Adipose tissue (tissue), 3 donors: ENCODE measurements around the gene RNF4. TPM values are rescaled to one million over a fixed set of nuclear protein-coding genes. Genes with fewer than 3 reads are reported as not detected.
"Not testable (repeated sequence)": the region's sequence is repeated elsewhere in the genome, so short reads cannot be mapped to it uniquely, and the experiment has no call there.

Source experiments
- H3K27ac ChIP-seq: one replicate; pipeline ENCODE4 v1.5.1; 2013; ENCODE audit warnings: low read depth, low read length
- WGBS, 3 donors: extraction: QIAGEN DNeasy Blood & Tissue Kit; methylation state at CpG; one replicate each; pipeline ENCODE4 v1.1.7; 2013; 5-methylcytosine and 5-hydroxymethylcytosine counted together
- polyA plus RNA-seq, 3 donors: library from polyadenylated mRNA; stranded (reverse); fragments of 200-250 nt; gene quantifications; one replicate each; pipeline ENCODE4 v1.2.3, GENCODE V29; 2013
- donor health status: healthy with polysubstance abuse.
- donor health status: Bipolar disorder and iron deficiency.
- donor health status: healthy.

Gene RNF4
- polyA plus RNA-seq = 10 to 100 TPM; 17.7 to 24.4 (median 22.6) TPM

GRCh38 chr4:2468456-2469191 is at the start of gene RNF4:
RNF4 (plus strand) TSS chr4:2469106; CDS start chr4:2490494, 21,388 bp downstream.
- 0 to 1% (median 0%) methylated on average over 66 to 74 of the region's 74 CpGs for WGBS, 3 donors
- peak within 1 kb of the TSS; percentile 55 for H3K27ac ChIP-seq

DNA sequence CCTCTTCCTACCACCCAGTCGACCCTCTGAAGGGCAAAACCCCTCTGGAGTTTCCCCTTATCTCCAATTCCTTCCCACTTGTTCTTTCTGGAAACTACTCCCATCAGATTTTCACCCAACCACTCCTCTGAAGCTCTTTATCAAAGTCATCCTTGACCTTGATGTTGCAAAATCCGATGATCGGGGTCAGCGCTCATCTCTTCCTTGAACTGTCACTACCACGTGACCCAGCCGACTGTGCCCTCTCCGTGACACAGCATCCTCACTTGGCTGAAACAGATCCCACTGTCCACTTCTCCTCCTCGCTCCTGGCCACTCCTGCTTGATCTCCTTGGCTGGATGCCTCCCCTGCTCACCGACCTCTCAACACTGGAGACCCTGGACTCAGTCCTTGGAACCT is 49.1 kb upstream of the RNF4 start:
- no peak overlapping the region for H3K27ac ChIP-seq
- WGBS, 3 donors = 41 to 49% (median 41%) methylated on average over 9 of the region's 9 CpGs

DNA sequence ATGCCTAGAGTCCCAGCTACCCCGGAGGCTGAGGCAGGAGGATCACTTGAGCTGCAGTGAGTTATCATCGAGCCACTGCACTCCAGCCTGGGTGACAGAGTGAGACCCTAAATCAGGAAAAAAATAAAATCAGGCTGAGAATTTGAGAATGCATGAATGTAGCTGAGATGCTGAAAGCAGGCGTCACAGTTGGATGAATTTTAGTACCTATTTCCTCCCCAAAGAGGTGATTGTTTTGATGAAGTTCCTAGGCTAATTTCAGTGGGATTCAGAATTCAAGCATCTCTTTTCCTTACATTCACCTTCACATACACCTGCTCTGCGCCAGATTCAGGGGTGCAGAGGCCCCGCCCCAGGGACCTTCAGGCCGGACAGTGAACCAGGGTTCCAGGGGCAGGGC is 47.0 kb upstream of the RNF4 start:
- H3K27ac ChIP-seq = no peak overlapping the region
- 87 to 88% (median 87%) methylated on average over 6 of the region's 6 CpGs for WGBS, 3 donors

DNA sequence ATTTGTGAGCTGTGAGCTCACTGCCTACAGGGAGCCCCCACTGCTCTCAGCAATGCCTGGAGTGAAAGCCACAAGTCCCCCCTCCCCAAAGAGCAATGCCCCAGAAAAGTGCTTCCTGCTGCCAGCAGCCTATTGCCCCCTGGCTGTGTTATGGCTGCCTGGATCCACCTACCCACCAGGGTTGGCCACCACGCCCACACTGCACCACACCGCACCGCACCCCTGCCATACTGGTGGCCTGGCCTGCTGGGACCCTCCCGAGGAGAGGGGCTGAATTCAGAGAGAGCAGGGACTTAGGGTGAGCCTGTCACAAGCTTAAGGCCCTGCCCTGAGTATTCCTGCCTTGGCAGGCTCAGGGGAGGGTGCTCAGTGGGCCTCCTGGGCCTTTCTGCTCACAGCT is 45.8 kb upstream of the RNF4 start:
- no peak overlapping the region for H3K27ac ChIP-seq
- 77 to 90% (median 78%) methylated on average over 4 of the region's 4 CpGs for WGBS, 3 donors

DNA sequence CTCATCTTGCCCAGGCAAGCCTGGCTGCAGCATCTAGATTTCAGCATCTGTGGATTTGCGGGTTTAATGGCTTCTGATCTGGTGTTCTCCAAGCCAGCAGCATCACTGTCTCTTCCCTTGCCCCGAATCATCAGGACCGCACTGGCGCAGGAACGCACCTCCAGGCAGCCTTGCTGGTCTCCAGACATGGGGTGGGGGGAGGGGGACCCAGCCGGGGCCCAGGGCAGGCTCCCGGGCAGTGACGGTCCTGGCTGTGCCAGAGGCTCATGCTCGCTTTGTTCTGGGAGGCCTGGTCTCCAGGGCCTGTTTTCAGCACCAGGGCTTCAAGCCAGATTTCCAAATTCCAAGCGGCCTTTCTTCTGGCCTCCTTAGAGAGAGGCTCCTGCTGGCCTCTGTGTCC is 45.2 kb upstream of the RNF4 start:
- no peak overlapping the region for H3K27ac ChIP-seq
- WGBS, 3 donors = 74 to 81% (median 76%) methylated on average over 9 to 10 of the region's 10 CpGs

GRCh38 chr4:2424581-2424980 is 44.3 kb upstream of the RNF4 start:
- WGBS, 3 donors = 71 to 76% (median 74%) methylated on average over 10 of the region's 10 CpGs
- H3K27ac ChIP-seq = no peak overlapping the region

DNA sequence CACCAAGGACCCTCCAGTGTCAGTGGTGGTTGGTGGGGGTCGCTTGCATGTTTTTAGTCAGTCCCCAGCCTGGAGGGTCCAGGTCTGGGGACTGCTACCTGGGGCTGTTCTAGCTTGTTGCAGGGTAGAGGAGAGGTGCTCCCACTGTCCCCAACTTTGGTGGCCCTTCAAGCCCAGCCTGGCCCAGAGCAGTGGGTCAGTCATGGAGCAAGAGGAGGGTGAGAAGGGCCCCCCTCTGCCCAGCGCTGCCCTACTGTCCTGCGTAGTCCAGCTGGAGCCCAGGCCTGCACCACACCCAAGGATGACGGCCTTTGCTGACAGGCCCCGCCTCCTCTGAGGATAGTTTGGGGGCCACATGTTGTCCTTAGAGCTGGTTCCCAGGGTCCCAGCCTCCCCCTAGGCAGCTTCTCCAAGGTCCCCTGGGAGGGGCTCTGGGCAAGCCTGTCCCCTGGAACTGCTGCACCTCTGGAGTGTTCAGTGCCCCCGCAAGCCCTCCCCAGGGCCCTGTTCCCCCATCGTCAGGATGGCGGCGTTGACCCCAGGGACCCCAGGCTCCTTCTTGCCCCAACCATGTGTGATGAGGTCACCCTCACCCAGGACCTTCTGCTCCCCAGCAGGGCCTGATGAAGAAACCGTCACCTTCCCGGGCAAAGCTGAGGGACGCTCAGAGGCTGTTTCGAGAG is 43.4 kb upstream of the RNF4 start:
- H3K27ac ChIP-seq = no peak overlapping the region

DNA sequence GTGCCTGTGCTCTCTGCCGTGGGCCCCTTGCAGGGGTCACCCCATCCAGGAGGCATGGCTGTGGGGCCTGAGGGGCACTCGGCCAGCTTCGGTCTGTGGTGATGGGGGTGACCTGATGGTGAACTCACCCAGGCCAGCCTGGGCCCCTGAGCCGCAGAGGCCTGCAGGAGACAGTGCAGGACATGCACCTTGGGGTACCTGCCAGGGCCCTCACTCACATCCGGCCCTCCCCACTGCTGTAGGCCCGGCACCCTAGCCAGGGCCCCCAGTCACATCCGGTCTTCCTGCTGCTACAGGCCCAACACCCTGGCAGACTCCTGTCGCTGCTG is 42.9 kb upstream of the RNF4 start:
- no peak overlapping the region for H3K27ac ChIP-seq
- whole genome bisulfite sequencing, 3 donors = 85 to 90% (median 89%) methylated on average over 6 to 8 of the region's 8 CpGs

More for the DNA sequence above, 43.4 kb upstream of the RNF4 start:
- WGBS, 3 donors = 89 to 94% (median 91%) methylated on average over 12 to 13 of the region's 13 CpGs

- WGBS, 3 donors = 82 to 88% (median 83%) methylated on average over 13 of the region's 13 CpGs
- H3K27ac ChIP-seq = no peak overlapping the region
These were observed 42.1 kb upstream of the RNF4 start for GRCh38 chr4:2426711-2427275.

GRCh38 chr4:2427383-2428334 is 41.2 kb upstream of the RNF4 start:
- no peak overlapping the region for H3K27ac ChIP-seq
- 84 to 94% (median 84%) methylated on average over 19 to 23 of the region's 23 CpGs for WGBS, 3 donors

DNA sequence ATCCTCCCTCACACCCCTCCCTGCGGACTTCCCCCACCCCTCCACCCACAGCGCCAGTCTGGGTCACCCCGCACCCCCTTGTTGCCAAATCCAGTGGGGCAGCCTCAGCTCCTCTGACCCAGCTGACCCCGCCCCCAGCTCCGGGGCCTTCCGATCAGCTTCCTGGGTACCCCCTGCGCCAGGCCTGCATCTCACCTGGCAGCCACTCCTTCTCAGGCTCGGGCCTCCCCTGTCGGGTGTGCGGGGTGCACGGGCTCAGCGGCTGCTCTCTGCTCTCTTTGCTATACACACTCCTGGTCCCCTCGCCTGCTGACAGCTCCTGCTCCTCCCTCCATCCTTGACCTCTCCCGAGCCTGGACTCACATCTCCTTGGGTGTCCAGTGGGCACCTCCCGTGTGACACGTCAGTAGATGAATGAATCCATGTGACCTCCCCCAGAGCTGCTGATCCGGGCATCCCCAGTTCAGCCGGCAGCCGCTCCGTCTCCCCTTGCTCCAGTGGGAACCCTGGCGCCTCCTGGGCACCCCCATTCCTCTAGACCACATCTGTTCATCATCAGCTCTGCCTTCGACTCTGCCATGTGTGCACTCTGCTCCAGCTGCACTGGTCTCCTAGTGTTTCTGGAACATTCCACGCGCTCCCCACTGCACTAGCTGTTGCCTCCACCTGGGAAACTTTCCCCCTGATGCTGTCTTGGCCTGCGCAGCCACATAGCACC is 40.3 kb upstream of the RNF4 start:
- 69 to 78% (median 73%) methylated on average over 25 of the region's 25 CpGs for WGBS, 3 donors
- no peak overlapping the region for H3K27ac ChIP-seq

- not testable (repeated sequence) for H3K27ac ChIP-seq
- 54 to 59% (median 57%) methylated on average over 25 to 30 of the region's 49 CpGs for WGBS, 3 donors
These were observed 38.8 kb upstream of the RNF4 start for GRCh38 chr4:2429945-2430757.

- no peak overlapping the region for H3K27ac ChIP-seq
These were observed 36.9 kb upstream of the RNF4 start for GRCh38 chr4:2432004-2432403.

DNA sequence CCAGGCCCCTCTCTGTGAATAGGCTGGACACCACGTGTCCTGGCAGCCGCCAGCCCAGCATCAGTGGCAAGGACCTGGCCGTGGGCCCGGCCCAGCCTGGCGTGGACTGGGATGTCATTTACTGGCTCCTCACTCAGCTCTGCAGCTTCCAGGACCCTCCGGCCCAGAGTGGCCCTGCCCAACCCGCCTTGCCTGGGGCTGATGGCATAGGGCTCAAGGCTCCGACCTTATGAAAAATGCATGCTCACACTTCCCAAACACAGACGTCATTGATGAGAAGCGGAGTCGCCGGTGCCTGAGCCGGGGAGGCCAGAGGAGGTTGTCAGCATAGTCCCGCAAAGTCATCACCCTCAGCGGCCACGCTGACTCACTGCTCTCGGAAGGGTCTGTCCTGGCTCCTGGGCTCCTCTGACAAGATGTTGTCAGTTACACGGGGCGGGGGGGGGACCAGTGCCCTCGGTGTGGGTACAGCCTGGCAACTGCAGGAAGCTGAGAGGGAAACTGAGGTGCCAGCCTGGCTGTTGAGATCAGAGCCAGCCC is 35.8 kb upstream of the RNF4 start:
- H3K27ac ChIP-seq = no peak overlapping the region
- 68 to 77% (median 74%) methylated on average over 20 of the region's 20 CpGs for WGBS, 3 donors

DNA sequence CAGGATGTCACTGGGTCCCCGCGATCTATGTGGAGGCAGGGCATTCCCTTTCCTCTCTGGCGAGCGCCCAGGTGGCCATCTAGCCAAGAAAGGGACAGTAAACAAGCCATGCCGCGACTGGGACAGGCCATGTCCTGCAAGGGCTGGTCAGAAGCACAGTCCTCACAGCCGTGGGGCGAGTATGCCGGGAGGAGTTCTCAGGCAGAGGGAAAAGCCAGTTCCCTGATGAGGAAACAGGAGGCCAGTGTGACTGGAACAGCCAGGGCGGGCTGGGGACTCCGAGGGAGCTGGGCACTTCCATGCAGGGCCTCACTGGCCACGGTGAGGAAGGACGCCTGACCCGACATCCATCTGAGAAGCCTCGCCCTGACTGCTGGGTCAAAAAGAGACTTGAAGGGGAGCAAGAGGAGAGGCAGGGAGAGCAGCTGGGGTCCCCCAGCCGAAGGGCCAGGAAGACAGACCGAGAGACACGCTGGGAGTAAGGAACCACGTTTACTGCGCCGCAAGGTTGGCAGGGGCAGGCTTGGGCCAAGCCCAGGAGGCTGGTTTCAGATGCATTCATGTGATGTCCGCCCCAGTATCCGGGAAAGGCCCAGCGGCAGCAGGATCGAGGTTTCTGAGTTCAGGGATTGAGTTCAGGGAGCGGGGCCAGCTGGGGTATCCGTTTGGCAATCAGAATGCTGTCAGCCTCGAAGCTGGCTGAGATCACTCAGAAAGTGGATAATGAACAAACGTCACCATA is 35.1 kb upstream of the RNF4 start:
- H3K27ac ChIP-seq = no peak overlapping the region
- WGBS, 3 donors = 74 to 78% (median 75%) methylated on average over 25 to 29 of the region's 29 CpGs

- H3K27ac ChIP-seq = no peak overlapping the region
- WGBS, 3 donors = 67 to 70% (median 68%) methylated on average over 9 of the region's 9 CpGs
These were observed 34.5 kb upstream of the RNF4 start for GRCh38 chr4:2434420-2434819.
